ENCODE data around the gene IL33. TPM values are rescaled to one million over a fixed set of nuclear protein-coding genes. Genes with fewer than 3 reads are reported as not detected.

The IL33 gene
- total RNA-seq, 1 donor from 2014 or later = not detected

- H3K4me3 Mint-ChIP-seq (ENCODE audit: unreplicated experiment) = no peak overlapping the region
- TF ChIP-seq CTCF (IDR thresholded peaks at IDR 0.05) = no peak
- H3K9me3 Mint-ChIP-seq (ENCODE audit: unreplicated experiment) = no peaks in the 10 kb centered on the region
- no peaks in the 10 kb centered on the region for H3K36me3 Mint-ChIP-seq (ENCODE audit: unreplicated experiment)
- no peaks in the 10 kb centered on the region for H3K4me1 Mint-ChIP-seq (ENCODE audit: unreplicated experiment)
- DNase-seq (ENCODE audit: extremely low spot score, unreplicated experiment) = no peak
- H3K27me3 Mint-ChIP-seq (ENCODE audit: unreplicated experiment) = no peaks in the 10 kb centered on the region
- H3K27ac Mint-ChIP-seq (ENCODE audit: unreplicated experiment) = no peak overlapping the region
These were observed 32.0 kb upstream of the IL33 start for GRCh38 chr9:6183627-6184026.

GRCh38 chr9:6184749-6185645 is 30.6 kb upstream of the IL33 start:
- H3K27ac Mint-ChIP-seq (ENCODE audit: unreplicated experiment) = no peak overlapping the region
- DNase-seq (ENCODE audit: extremely low spot score, unreplicated experiment) = no peak
- TF ChIP-seq CTCF (IDR thresholded peaks at IDR 0.05) = no peak

DNA sequence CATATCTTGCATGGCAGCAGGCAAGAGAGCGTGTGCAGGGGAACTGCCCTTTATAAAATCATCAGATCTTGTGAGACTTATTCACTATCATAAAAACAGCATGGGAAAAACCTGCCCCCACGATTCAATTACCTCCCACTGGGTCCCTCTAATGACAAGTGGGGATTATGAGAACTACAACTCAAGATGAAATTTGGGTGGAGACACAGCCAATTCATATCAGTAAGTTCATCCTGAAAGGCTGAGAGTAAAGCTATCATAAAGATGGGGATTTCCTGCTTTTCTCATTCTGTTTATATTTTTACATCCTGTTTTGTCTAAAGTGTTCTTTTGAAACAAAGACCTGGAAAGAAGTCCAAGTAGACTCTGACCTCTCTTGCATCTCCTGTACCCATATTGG is 28.9 kb upstream of the IL33 start:
- Mint-ChIP-seq H3K9me3 (ENCODE audit: unreplicated experiment) (no peaks in the 10 kb centered on the region), H3K36me3 (ENCODE audit: unreplicated experiment) (no peaks in the 10 kb centered on the region), H3K4me3 (ENCODE audit: unreplicated experiment) (no peak overlapping the region), H3K4me1 (ENCODE audit: unreplicated experiment) (no peaks in the 10 kb centered on the region), H3K27ac (ENCODE audit: unreplicated experiment) (no peak overlapping the region), H3K27me3 (ENCODE audit: unreplicated experiment) (peaks cover 2% of the 10 kb centered on the region)
- DNase-seq (ENCODE audit: extremely low spot score, unreplicated experiment) = no peak
- TF ChIP-seq CTCF (IDR thresholded peaks at IDR 0.05) = no peak

More at GRCh38 chr9:6184749-6185645, 30.6 kb upstream of the IL33 start:
- Mint-ChIP-seq H3K4me1 (ENCODE audit: unreplicated experiment) (no peaks in the 10 kb centered on the region), H3K36me3 (ENCODE audit: unreplicated experiment) (no peaks in the 10 kb centered on the region), H3K9me3 (ENCODE audit: unreplicated experiment) (no peaks in the 10 kb centered on the region), H3K27me3 (ENCODE audit: unreplicated experiment) (no peaks in the 10 kb centered on the region), H3K4me3 (ENCODE audit: unreplicated experiment) (no peak overlapping the region)

- Mint-ChIP-seq H3K4me1 (ENCODE audit: unreplicated experiment) (no peaks in the 10 kb centered on the region), H3K4me3 (ENCODE audit: unreplicated experiment) (no peak overlapping the region), H3K9me3 (ENCODE audit: unreplicated experiment) (no peaks in the 10 kb centered on the region), H3K27me3 (ENCODE audit: unreplicated experiment) (peaks cover 6% of the 10 kb centered on the region), H3K27ac (ENCODE audit: unreplicated experiment) (no peak overlapping the region), H3K36me3 (ENCODE audit: unreplicated experiment) (no peaks in the 10 kb centered on the region)
- no peak for TF ChIP-seq CTCF (IDR thresholded peaks at IDR 0.05)
- no peak for DNase-seq (ENCODE audit: extremely low spot score, unreplicated experiment)
These were observed 28.3 kb upstream of the IL33 start for GRCh38 chr9:6187272-6187671.

DNA sequence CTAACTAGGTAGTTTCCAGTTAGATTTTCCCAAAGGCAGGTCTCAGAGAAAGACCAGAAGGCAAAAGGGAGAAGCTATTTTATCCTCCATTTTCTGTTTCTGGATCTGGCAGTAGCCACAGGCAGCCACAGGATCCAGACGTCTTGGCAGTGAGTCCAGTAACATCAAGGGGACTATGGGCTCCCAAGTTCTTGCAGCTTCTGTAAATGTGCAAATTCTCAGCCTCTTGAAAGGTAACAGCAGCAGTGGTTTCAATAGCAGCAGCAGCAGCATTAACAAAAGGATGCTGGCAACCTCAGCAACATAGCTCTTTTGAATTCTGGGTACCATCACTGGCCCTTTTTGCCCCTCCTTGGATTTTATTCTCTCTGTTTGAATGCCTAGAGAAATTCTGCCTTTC is 27.1 kb upstream of the IL33 start:
- no peaks in the 10 kb centered on the region for H3K9me3 Mint-ChIP-seq (ENCODE audit: unreplicated experiment)
- TF ChIP-seq CTCF (IDR thresholded peaks at IDR 0.05) = no peak
- H3K27ac Mint-ChIP-seq (ENCODE audit: unreplicated experiment) = no peak overlapping the region
- peaks cover 7% of the 10 kb centered on the region for H3K27me3 Mint-ChIP-seq (ENCODE audit: unreplicated experiment)
- H3K4me3 Mint-ChIP-seq (ENCODE audit: unreplicated experiment) = no peak overlapping the region
- no peaks in the 10 kb centered on the region for H3K36me3 Mint-ChIP-seq (ENCODE audit: unreplicated experiment)
- DNase-seq (ENCODE audit: extremely low spot score, unreplicated experiment) = no peak
- H3K4me1 Mint-ChIP-seq (ENCODE audit: unreplicated experiment) = no peaks in the 10 kb centered on the region

Data from osteocyte (in vitro differentiated cells).